Measurements from ENCODE around the gene GPS2.

Gene GPS2

DNA sequence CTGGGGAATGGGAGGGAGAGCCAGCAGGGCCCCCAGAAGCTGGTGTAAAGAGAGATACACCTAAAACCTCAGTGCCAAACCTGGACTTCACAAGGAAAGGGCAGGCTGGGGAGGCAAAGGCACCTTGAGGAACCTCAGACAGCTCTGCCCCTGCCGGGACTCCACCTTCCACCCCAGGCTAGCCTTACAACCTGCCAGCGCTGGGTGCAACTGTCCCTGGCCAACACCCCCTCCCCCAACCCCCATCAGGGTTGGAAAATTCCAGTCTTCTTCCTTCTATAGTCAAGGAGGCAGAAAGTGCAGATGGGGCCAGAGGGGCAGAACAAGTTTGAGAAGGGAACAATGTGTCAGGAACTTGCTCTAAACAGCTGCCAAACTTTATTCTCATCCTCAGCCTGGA is 23.0 kb downstream of the GPS2 start:
- no peak for DNase-seq

DNA sequence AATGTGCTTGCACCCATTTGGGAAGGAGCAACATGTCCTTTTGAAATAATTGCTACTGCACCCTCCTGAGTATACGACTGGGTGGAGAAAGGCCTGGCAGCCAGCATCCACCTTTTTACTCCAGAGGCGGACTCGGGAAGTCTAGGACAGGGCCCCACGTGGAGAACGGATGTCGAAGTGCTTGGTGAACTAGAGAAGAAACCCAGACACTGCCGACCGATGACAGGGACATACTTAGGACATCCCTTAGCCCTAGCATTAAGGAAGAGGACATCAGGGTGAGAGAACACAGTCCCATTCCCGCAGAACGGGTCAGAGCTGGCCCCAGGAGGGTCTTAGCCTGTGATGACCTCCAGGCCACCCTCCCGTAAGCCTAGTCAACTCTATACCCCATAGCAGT is 24.5 kb downstream of the GPS2 start:
- DNase-seq = no peak

DNA sequence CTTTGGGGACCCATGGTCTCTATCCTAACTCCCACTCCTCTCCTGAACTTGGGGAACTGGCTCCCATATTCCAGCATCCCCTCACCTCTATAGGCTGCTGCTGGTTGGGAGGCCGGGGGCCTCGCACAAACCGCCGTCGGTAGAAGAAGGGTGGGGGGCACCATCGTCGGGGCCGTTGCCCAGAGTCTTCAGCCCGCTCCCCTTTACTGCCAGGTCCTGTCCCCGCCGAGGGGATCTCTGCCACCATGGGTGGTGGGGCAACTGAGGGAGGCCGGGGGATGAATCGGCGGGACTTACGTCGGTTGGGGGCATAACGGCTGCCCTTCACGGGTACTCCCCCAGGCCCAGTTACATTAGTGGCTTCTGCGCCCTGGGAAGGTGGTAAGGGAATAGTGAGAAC is 25.0 kb downstream of the GPS2 start:
- DNase-seq = no peak

DNA sequence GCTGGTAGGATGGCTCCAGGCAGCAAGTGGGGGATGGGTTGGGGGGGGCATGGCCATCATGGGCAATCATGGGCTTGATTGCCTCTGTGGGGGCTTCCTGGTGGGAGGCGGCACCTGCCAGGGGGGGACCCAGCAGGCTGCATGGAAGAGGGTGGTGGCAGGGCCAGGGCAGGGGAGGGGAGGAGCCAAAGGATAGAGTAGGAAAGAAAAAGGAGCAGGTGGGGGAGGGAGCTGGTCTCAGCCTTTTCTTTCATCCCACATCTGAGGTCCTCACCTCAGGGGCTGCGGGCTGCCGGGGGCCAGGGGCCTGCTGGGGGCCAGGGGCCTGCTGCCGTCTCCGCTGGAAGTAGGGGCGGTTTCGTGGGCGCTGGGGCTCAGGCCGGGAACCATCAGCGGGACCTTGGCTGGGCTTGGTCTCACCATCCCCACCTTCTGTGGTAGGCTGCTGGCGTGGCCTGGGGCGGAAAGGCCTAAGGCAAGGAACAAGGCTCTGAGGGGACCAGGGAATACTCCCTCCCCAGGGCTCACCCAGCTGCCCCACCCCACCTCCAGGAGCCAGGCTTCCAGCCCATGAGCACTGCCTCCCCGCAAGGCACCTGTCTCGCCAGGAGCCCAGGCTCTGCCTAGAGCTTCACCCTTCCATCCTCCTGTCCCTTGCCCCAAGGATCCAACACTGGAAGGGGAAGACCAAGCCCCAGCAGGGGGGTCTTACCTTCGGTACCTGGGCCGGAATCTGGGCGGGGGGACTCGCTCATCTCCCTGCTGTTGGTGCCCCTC is 25.7 kb downstream of the GPS2 start:
- DNase-seq = no peak

DNA sequence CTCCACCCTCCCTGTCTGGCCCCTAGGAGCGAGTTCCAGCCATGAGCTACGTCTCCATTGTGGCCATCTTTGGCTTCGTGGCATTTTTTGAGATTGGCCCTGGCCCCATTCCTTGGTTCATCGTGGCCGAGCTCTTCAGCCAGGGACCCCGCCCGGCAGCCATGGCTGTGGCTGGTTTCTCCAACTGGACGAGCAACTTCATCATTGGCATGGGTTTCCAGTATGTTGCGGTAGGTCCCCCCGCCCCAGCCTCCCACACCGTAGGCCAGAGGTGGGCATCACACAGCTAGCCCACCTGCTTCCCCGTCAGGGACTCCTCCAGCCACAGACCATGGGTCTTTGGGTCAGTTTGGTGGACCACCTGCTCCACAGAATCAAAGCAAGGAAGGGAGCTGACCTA is 29.5 kb downstream of the GPS2 start:
- DNase-seq = no peak

DNA sequence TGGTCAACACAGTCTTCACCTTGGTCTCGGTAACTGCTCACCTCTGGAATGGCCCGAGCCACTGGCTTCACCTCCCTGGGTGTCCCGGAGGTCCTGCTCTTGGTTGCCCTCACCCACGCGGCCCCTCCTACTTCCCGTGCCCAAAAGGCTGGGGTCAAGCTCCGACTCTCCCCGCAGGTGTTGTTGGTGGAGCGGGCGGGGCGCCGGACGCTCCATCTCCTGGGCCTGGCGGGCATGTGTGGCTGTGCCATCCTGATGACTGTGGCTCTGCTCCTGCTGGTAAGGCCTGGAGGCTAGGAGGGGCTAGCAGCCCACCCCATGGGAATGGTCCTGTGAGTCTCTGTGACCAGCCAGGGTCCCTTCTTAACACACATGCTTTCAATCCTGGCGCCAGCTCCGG is 30.2 kb downstream of the GPS2 start:
- DNase-seq = no peak

DNA sequence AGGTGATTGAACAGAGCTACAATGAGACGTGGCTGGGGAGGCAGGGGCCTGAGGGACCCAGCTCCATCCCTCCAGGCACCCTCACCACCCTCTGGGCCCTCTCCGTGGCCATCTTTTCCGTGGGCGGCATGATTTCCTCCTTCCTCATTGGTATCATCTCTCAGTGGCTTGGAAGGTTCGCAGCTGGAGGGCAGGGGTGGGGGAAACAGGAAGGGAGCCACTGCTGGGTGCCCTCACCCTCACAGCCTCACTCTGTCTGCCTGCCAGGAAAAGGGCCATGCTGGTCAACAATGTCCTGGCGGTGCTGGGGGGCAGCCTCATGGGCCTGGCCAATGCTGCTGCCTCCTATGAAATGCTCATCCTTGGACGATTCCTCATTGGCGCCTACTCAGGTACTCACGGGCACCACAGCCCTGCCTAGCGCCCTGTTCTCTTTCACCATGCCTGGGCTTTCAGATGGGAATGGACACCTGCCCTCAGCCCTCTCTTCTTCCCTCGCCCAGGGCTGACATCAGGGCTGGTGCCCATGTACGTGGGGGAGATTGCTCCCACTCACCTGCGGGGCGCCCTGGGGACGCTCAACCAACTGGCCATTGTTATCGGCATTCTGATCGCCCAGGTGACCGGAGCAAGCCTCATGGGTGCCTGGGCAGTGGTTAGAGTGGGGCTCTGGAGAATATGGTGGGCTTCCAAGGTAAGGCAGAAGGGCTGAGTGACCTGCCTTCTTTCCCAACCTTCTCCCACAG is 31.5 kb downstream of the GPS2 start:
- no peak for DNase-seq

DNA sequence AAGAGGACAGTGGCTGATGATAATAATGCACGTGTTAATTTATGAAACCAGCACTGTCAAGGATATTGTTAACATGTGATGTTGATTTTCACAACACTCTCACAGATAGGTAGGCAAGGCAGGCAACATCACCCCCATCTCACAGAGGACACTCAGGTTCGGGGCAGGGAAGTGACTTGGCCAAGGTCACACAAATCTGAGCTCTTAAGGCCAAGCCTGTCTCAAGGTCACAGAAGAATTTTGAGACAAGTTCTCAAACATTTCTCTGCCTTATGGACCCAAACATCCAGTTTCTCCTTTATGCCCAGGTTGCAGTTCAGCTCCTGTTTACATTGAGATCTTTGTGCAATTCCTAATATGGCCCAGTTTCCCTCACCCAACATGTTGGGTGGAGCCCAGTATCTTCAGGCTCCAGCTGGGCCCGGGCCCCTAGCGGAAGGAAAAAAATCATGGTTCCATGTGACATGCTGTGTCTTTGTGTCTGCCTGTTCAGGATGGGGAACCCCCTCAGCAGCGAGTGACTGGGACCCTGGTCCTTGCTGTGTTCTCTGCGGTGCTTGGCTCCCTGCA is 32.3 kb downstream of the GPS2 start:
- DNase-seq = no peak

DNA sequence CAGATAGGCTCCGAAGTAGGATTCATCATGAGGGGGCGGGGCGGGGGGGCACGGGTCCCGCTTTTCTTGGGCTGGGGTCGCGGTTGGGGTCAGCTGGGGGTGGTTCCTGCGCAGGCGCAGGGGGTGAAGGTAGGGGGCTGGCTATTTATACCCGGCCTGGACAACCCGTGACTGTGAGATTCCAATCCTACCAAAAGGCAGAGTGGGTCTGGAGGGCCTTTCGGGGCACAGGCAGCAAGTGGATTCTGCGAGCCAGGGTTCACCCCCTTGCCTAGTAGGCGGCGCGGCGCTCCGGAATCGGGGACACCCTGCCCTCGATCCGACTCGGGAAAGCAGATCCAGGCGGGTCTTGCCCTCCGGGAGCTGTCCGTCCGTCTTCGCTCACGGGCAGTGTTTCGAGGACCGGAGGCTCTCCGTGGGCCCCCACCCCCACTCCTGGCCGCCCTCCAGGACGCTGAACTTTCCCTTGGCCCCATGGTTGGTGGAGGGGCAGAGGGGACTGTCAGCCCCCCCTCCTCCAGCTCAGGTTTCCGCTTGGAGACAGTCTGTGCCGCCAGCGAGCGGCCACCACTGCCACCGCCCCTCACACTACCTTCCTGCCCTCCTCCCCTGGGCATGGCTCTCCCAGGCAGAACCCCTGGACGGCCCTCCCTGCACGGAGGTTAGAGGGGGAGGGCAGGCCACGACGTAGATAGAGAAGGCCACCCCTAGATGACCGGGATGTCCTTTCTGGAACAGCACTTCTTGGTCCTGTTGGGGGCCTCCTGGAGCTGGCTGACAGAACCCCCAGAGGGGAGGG is 33.0 kb downstream of the GPS2 start:
- no peak for DNase-seq

DNA sequence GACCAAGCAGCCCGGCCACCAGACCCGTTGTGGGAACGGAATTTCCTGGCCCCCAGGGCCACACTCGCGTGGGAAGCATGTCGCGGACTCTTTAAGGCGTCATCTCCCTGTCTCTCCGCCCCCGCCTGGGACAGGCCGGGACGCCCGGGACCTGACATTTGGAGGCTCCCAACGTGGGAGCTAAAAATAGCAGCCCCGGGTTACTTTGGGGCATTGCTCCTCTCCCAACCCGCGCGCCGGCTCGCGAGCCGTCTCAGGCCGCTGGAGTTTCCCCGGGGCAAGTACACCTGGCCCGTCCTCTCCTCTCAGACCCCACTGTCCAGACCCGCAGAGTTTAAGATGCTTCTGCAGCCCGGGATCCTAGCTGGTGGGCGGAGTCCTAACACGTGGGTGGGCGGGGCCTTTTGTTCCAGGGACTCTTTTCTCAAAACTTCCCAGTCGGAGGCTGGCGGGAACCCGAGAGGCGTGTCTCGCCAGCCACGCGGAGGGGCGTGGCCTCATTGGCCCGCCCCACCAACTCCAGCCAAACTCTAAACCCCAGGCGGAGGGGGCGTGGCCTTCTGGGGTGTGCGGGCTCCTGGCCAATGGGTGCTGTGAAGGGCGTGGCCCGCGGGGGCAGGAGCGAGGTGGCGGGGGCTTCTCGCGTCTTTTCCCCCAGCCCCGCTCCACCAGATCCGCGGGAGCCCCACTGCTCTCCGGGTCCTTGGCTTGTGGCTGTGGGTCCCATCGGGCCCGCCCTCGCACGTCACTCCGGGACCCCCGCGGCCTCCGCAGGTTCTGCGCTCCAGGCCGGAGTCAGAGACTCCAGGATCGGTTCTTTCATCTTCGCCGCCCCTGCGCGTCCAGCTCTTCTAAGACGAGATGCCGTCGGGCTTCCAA is 33.8 kb downstream of the GPS2 start, which contains the start of gene SLC2A4:
TSS of gene SLC2A4 (plus strand) at position 645 of the 879 bp plus-strand sequence. CDS start at position 862, 217 bp downstream.
- DNase-seq = peak; percentile 65

DNA sequence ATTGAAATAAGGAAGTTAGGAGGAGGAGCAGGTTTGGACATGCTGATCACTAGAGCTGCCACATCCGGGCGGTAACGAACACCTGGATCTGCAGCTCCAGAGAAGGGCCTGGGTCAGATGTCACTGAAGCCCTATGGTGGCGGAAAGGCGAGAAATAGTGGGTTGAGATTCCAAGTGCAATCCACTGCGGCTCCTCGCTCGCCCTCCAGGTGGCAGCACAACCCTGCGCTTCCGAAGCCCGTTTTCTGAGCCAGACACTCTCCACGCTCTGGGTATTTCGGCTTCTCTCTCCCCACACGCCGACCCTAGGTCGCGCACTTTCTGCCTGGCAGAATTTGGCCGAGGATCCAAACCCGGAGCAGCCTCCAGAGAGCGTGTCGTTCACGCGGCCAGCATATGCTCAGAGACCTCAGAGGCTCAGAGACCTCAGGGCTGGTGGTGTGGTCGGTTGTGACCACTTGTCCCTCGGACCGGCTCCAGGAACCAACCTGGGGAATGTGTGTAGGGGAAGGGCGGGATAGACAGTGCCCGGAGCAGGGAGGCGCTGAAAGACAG is 34.6 kb downstream of the GPS2 start:
- peak; percentile 81 for DNase-seq

DNA sequence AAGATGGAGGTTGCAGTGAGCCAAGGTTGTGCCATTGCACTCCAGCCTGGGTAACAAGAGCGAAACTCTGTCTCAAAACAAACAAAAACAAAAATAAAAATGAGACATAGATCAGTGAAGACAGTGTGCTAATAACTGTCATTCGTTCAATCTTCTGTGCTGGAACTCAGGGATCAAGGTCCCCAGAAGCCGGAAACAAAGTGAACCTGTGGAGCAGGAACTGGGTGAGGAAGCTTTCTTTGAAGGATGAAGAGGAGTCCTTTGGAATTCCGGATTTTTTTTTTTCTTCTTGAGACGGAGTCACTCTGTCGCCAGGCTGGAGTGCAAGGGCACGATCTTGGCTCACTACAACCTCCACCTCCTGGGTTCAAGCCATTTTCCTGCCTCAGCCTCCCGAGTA is 35.7 kb downstream of the GPS2 start:
- DNase-seq = no peak

DNA sequence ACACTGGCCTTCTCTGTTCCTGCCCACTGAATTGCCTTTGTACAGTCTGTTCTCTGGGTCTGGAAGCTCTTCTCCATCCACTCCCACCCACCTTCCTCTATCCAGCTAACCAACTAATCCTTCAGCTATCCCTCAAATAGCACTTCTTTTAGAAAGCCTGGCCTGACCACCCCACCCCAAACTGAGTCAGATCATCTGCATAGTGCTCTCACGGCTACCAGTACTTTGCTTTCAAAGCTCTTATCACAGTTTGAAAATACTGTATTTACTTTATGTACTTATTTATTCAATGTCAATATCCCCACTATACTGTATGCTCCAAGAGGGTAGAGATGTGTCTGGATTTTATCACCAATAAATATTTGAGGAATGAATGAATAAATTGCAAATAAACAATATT is 48.4 kb downstream of the GPS2 start:
- DNase-seq = no peak

DNA sequence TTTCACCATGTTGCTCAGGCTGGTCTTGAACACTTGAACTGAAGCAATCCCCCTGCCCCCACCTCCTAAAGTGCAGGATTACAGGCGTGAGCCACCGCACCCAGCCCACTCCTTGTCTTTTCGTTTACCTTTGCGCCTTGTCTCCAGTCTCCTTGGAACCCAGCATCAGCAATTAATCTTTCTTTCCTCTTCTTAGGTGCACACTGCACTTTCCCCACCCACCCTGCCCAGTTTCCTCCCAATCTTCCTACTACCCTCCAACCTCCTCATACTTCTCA is 51.4 kb downstream of the GPS2 start:
- DNase-seq = no peak

DNA sequence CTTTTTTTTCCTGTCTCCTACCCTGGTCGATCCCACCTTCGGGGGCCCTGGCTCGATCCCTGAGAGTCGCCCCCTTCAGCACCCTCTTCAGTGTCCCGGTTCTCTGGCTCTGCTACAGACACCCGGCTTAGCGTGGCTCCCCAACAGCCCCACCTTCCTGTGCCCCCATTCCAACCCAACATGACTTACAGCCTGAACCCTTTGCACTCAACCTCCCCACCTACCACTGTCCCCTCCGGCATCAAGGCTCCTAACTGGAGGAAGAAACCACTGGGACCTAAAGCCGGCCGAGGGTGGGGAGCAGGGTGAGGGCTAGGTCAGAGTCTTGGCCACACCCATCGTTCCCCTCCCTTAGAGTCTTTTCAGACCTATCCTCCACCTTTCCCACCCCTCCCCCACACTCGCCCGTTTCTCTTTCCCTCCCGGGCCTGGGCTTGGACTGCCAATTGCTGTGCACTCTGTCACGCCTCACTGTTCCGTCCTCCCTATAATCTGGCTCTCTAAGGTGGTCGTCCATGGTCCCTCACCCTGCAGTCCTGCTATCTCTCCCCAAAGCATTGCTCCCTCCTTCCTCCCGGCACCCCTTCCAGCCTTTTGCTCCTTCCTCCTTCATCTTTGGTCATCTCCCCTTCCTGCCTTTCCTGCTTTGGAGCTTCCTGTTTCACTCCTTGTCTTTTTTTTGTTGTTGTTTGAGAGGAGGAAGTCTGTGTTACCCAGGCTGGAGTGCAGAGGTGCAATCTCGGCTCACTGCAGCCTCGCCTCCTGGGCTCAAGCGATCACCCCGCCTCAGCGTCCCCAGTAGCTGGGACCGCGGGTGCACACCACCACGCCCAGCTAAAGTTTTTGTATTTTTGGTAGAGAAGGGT is 52.0 kb downstream of the GPS2 start:
- DNase-seq = no peak

Data from central memory CD4-positive, alpha-beta T cell (primary cell).